NCI-H524 (cell line): ENCODE results near the gene TRIM26.
"Not testable (repeated sequence)": the region's sequence is repeated elsewhere in the genome, so short reads cannot be mapped to it uniquely, and the experiment has no call there.

Experiments
- DNase-seq, 2 experiments: peaks; one replicate each; lab custom pipeline; 2025; lab: John Stamatoyannopoulos, UW

TRIM26 gene, protein sequence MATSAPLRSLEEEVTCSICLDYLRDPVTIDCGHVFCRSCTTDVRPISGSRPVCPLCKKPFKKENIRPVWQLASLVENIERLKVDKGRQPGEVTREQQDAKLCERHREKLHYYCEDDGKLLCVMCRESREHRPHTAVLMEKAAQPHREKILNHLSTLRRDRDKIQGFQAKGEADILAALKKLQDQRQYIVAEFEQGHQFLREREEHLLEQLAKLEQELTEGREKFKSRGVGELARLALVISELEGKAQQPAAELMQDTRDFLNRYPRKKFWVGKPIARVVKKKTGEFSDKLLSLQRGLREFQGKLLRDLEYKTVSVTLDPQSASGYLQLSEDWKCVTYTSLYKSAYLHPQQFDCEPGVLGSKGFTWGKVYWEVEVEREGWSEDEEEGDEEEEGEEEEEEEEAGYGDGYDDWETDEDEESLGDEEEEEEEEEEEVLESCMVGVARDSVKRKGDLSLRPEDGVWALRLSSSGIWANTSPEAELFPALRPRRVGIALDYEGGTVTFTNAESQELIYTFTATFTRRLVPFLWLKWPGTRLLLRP

GRCh38 chr6:30212865-30213666 is at the start of gene TRIM26:
TSS of gene TRIM26 (minus strand) at chr6:30213406. CDS start at chr6:30199103, 14,303 bp downstream.
- peak; percentile 93 to 96 for DNase-seq

DNA sequence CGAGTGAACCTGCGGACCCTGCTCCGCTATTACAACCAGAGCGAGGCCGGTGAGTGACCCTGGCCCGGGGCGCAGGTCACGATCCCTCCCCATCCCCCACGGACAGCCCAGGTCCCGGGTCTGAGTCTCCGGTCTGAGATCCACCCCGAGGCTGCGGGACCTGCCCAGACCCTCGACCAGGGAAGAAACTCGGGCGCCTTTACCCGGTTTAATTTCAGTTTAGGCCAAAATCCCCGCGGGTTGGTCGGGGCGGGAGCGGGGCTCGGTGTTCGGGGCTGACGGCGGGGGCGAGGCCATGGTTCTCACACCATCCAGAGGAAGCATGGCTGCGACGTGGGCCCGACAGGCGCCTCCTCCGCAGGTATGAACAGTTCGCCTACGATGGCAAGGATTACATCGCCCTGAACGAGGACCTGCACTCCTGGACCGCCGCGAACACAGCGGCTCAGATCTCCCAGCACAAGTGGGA is 46.9 kb upstream of the TRIM26 start:
- no peak for DNase-seq

GRCh38 chr6:30259140-30260035 is 46.2 kb upstream of the TRIM26 start:
- peak; percentile 57 to 72 for DNase-seq

DNA sequence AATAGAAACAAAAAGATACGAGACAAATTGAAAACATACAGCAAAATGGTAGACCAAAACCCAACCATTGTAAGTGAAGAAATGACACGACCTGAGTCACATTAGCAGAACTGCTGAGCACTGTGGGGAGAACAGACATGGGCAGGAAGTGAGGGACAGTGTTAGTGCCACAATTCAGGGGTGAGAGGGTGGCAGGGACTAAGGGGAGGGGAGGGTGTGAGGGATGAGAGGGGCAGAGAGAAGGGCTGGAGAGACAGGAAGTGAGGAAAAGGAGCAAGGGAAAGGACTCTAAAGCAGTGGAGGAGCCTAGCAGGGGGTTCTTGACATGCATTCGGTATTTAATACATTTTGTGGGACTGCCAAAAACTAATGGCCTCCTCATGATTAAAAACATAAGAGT is 45.0 kb upstream of the TRIM26 start:
- DNase-seq, result no peak

GRCh38 chr6:30252417-30252816 is 39.2 kb upstream of the TRIM26 start:
- not testable (repeated sequence) for DNase-seq

- no peak for DNase-seq
Measured at GRCh38 chr6:30244560-30244959, 31.4 kb upstream of the TRIM26 start.

- peak in 1 of 2 experiments; percentile 31 for DNase-seq
Measured at GRCh38 chr6:30238178-30238795, 25.1 kb upstream of the TRIM26 start.

GRCh38 chr6:30234356-30234755 is 21.1 kb upstream of the TRIM26 start:
- no peak for DNase-seq

DNA sequence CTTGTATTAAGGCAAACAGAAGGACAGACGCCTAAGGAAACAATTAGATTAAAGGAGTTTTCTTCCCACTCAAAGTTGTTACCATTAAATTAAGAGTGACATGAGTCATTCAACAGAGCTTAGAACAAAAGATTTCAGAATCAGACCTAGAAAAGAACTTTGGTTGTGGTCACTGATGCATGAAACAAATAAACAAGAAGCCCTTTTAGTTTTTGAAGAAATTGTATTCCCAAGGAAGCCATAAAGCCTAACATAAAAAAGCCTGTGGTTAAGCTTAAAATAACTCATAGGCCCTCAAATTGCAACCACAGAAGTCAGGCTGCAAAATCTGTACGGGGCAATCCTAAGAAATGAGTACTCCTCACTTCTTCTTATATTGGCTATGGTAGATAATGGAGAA is 17.9 kb upstream of the TRIM26 start:
- DNase-seq, result no peak

- no peak for DNase-seq
Measured at GRCh38 chr6:30227763-30228487, 14.7 kb upstream of the TRIM26 start.

GRCh38 chr6:30227242-30227722 is 14.1 kb upstream of the TRIM26 start:
- DNase-seq, result no peak

- DNase-seq, result no peak
Measured at GRCh38 chr6:30223339-30223738, 10.1 kb upstream of the TRIM26 start.

GRCh38 chr6:30221956-30222355 is 8.8 kb upstream of the TRIM26 start:
- not testable (repeated sequence) for DNase-seq

GRCh38 chr6:30221395-30221794 is 8.2 kb upstream of the TRIM26 start:
- DNase-seq, result peak; percentile 44 to 73

GRCh38 chr6:30219244-30219643 is 6.0 kb upstream of the TRIM26 start:
- DNase-seq, result peak; percentile 37 to 68

GRCh38 chr6:30216096-30216495 is 2.9 kb upstream of the TRIM26 start:
- DNase-seq, result peak in 1 of 2 experiments; percentile 55

DNA sequence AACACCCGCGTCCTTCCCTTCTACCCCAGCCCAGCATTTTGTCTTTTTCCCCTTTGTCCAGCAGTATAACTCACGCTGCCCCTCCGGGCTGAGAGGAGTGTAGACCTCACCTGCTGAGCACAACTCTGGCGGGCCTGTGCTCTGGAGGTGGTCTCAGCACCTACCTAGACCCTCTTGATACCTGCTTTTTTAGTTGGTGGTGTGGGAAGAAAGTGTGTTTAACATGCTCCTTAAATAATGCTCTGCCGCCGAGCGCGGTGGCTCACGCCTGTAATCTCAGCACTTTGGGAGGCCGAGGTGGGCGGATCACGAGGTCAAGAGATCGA is 1.4 kb upstream of the TRIM26 start:
- DNase-seq, result no peak

DNA sequence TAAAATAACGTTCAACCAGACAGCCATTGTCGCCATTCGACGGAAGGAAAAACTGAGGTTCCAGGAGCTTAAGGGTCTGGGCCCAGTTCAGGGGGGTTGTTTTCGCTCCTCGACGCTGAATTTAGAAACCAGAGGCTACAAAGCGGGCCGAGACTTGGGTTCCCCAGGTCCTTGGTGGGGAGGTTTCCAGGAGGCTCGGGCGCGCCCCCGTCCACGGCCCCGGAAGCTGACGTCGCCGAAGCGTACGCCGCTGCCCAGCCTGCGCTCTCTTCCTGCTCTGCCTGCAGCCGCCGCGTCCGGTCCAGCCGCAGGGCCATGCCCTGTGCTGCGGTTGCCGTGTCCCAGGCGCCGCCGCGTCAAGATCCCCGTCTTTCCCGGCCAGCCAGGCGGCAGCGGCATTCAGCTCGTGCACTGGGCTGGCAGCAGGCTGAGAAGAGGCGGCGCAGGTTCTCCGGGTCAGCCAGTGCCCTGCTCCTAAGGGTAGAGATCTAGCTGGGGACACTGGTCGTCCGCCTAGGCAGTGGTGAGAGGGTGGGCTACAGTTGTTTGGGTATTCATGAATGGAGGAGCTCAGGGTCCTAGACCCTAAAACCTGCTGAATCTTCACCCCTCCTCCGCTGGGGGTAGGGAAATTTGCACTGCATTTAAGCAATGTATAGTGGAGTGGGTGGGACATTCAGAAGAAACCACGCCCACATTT is 901 bp upstream of the TRIM26 start:
- peak in 1 of 2 experiments; percentile 41 for DNase-seq

DNA sequence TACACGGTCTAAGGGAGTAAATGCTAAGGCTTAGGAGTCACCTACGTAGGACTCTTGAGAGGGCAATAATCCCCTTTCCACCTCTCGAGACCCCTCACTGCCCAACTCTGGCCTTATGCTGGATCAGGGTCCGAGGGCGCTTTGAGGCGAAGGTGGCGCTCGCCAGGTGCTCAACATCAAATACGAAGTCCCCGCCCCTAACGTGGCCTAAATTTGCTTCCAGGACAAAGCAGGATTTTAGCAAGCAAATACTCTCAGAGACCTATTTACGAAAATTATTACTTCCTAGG is 406 bp upstream of the TRIM26 start:
- DNase-seq, result no peak

- no peak for DNase-seq
Measured at GRCh38 chr6:30211899-30212298, 1.3 kb downstream of the TRIM26 start.
